Measurements from ENCODE around the gene CAD. TPM values are rescaled to one million over a fixed set of nuclear protein-coding genes. Genes with fewer than 3 reads are reported as not detected.

Gene CAD
- total RNA-seq, 1 donor, result 30.8 TPM

DNA sequence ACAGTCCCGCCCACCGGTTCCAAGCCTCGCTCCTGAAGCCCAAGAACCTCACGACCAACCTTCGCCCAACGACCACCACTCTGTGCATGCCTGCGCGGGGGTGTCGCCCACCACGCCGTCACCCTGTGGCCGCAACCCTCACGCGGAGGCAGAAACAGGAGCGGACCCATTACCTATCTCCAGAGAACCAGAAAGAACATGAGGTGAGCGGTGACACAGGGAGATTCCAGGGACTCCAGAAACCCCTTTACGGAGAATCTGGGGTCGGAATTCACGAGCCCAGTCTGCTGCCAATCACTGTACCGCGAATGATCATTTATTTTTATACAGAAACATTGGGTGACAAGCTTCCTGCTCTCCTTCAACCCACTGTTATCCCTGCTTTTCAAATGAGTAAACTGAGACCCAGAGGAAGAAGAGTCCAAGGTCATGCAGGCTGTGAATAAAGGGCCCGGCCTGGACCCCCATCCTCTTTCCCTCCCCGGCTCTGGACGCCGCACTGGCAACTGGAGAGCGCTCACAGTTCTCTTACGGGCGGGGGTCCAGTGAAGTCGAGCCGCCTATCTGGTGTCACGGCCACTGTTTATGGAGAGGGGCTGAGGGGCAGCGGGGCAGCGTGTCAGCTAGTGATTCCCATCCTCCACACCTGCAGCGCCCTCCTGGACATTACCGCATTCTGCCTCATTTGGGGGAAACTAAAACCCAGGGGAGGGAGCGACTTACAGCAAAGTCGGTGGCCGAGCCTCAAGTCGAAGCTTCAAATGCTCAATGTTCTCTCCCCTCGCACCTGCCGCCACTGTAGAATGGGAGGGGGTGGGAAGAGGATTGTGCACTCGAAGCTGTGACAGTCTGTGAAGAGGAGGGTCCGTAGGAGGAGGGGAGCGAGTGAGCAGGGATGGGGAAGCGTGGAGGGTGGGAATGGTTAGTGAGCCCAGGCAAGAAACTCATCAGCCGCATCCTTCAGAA lies 46.4 kb downstream of the CAD start:
- Histone ChIP-seq H3K79me2 (ENCODE audit: insufficient read depth, low read length) (no peaks in the 10 kb centered on the region), H3K4me3 (ENCODE audit: insufficient read depth, low read length) (peak overlapping the region; percentile 57), H3K4me2 (ENCODE audit: insufficient read depth, low read length) (peak overlapping the region; percentile 56), H3K9me3 (ENCODE audit: low read depth, low read length) (no peaks in the 10 kb centered on the region), H3K4me1 (ENCODE audit: insufficient read depth, low read length) (no peaks in the 10 kb centered on the region), H3K27ac (ENCODE audit: low read depth, low read length) (no peak overlapping the region), H3K36me3 (ENCODE audit: insufficient read depth, low read length) (no peaks in the 10 kb centered on the region), H2AFZ (ENCODE audit: low read length) (no peak overlapping the region), H4K20me1 (ENCODE audit: insufficient read depth, low read length) (peaks cover 2% of the 10 kb centered on the region), H3K27me3 (ENCODE audit: insufficient read depth, low read length) (peaks cover 83% of the 10 kb centered on the region)
- DNase-seq (ENCODE audit: insufficient read length, low spot score, missing footprints), result peak; percentile 84
- TF ChIP-seq, protein P1, sequence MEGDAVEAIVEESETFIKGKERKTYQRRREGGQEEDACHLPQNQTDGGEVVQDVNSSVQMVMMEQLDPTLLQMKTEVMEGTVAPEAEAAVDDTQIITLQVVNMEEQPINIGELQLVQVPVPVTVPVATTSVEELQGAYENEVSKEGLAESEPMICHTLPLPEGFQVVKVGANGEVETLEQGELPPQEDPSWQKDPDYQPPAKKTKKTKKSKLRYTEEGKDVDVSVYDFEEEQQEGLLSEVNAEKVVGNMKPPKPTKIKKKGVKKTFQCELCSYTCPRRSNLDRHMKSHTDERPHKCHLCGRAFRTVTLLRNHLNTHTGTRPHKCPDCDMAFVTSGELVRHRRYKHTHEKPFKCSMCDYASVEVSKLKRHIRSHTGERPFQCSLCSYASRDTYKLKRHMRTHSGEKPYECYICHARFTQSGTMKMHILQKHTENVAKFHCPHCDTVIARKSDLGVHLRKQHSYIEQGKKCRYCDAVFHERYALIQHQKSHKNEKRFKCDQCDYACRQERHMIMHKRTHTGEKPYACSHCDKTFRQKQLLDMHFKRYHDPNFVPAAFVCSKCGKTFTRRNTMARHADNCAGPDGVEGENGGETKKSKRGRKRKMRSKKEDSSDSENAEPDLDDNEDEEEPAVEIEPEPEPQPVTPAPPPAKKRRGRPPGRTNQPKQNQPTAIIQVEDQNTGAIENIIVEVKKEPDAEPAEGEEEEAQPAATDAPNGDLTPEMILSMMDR (IDR thresholded peaks at IDR 0.05; ENCODE audit: extremely low read depth, low read depth, low read length), result no peak

DNA sequence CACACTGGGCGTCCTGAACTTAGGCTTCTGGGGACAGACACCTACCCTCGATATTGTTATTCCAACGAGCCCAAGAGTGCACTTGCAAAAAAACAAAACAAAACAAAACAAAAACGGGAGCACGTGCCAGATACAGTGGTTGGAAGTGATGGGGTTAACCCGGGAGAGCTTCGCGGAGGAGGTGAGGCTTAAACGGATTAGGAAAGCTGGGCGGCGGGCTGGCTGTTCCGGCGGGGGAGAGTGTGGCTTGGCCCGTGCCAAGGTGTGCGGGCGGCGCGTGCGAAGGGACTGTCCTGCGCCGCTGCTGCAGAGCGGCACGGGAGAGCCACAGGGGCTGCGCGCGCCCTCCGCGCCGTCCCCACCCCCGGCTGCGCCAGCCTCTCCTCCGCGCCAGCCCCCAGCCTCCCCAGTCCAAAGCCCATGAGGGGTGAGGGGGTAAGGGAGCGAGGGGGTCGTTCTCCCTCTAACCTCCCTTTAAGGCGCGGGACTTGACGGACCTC lies 47.1 kb downstream of the CAD start:
- Histone ChIP-seq H3K4me1 (ENCODE audit: insufficient read depth, low read length) (no peaks in the 10 kb centered on the region), H3K4me3 (ENCODE audit: insufficient read depth, low read length) (no peak overlapping the region), H3K4me2 (ENCODE audit: insufficient read depth, low read length) (no peak overlapping the region), H4K20me1 (ENCODE audit: insufficient read depth, low read length) (peaks cover 2% of the 10 kb centered on the region), H2AFZ (ENCODE audit: low read length) (no peak overlapping the region), H3K27ac (ENCODE audit: low read depth, low read length) (no peak overlapping the region), H3K79me2 (ENCODE audit: insufficient read depth, low read length) (no peaks in the 10 kb centered on the region), H3K36me3 (ENCODE audit: insufficient read depth, low read length) (no peaks in the 10 kb centered on the region), H3K9me3 (ENCODE audit: low read depth, low read length) (no peaks in the 10 kb centered on the region), H3K27me3 (ENCODE audit: insufficient read depth, low read length) (peaks cover 88% of the 10 kb centered on the region)
- TF ChIP-seq, protein P1 (IDR thresholded peaks at IDR 0.05; ENCODE audit: extremely low read depth, low read depth, low read length), result no peak
- DNase-seq (ENCODE audit: insufficient read length, low spot score, missing footprints), result peak; percentile 77

DNA sequence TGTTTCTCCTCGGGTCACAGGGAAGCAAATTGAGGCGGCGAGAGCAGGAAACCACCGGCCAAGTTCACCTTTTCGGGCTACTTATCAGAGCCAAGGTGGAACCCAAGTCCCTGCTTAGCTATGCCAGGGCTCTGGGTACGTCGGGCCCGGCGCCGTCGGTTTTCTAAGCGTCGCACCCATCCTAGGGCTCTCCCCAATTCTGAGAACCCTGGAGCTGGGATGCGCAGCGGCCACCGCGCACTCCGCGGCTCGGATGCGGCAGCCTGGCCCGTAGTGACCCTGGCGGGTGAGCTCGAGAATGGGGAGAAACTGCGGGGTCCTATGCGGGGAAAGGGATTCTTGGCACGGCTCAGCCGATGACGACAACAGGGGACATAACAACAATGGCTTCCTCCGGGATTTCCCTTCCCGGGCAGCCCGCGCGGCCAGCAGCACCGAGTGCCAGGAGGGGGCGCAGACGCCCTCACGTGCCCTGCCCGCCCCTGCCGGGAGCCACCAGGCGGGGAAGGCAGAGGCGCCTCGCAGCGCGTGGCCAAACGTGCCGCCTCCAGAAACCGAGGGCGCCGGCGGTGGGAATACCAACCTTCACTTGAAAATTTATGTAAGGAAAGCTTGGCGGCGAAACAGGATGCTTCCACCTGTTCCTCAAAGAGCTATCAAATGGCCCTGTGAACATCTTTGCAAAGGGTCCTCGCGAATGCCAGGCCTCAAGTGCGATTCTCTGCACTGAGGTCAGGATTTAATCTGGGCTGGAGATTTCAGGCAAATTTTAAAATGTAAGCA lies 47.8 kb downstream of the CAD start:
- TF ChIP-seq, protein P1 (IDR thresholded peaks at IDR 0.05; ENCODE audit: extremely low read depth, low read depth, low read length), result peak; percentile 34
- no peak overlapping the region for H3K27ac ChIP-seq (ENCODE audit: low read depth, low read length)

More for the DNA sequence above, 47.8 kb downstream of the CAD start:
- no peaks in the 10 kb centered on the region for H3K36me3 ChIP-seq (ENCODE audit: insufficient read depth, low read length)
- no peaks in the 10 kb centered on the region for H3K4me1 ChIP-seq (ENCODE audit: insufficient read depth, low read length)
- no peaks in the 10 kb centered on the region for H3K79me2 ChIP-seq (ENCODE audit: insufficient read depth, low read length)
- H2AFZ ChIP-seq (ENCODE audit: low read length), result no peak overlapping the region
- H3K9me3 ChIP-seq (ENCODE audit: low read depth, low read length), result no peaks in the 10 kb centered on the region
- H4K20me1 ChIP-seq (ENCODE audit: insufficient read depth, low read length), result peaks cover 2% of the 10 kb centered on the region
- DNase-seq (ENCODE audit: insufficient read length, low spot score, missing footprints), result peak; percentile 96
- peak overlapping the region; percentile 42 for H3K4me3 ChIP-seq (ENCODE audit: insufficient read depth, low read length)
- peaks cover 82% of the 10 kb centered on the region for H3K27me3 ChIP-seq (ENCODE audit: insufficient read depth, low read length)
- peak overlapping the region; percentile 55 for H3K4me2 ChIP-seq (ENCODE audit: insufficient read depth, low read length)

Data from osteoblast (primary cell).